ENCODE measurements around the gene TMPRSS11A.

DNA sequence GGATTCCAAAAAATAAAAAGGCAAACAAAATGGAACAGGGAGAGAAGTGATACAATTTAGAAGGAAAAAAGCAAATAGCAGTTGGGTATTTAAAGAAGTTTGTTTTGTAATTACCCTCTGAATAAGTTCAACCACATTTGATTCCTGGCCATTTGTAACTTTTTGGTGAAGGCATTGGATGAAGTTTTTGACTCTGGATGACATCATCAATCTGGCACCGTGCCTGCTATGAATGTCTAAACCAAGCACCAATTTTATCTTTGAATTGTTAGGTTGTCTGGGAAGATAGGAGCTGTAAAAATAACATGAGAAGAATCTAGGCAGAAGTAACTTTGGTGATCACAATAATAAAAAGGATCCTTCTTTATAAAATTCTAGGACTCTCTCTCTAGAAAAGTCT lies 29.5 kb downstream of the TMPRSS11A start:
- TF ChIP-seq CBX5 (IDR thresholded peaks at IDR 0.05; ENCODE audit: low read depth, low read length), result no peak
- no peak for TF ChIP-seq EZH2 (IDR thresholded peaks at IDR 0.05; ENCODE audit: low read depth, low read length, severe bottlenecking)
- TF ChIP-seq RAD21 (IDR thresholded peaks at IDR 0.05 in 1 of 2, conservative IDR thresholded peaks at IDR 0.05 in 1 of 2; ENCODE audit: low read depth in 2 of 2, low read length in 2 of 2), result no peak

Measured in H1 (cell line).